MM.1S (cell line): ENCODE results near the gene ZRANB1.

Experiments
- EZH2 ChIP-seq: fragments of 300-600 bp; sonication (generic); optimal IDR thresholded peaks from 2 replicates; pipeline ENCODE3; 2017; ENCODE audit warnings: low read depth, mild to moderate bottlenecking, antibody characterized with exemption, low read length, mixed read lengths
- EZH2phosphoT487 ChIP-seq: fragments of 300-600 bp; sonication (generic); IDR thresholded peaks from 2 replicates; pipeline ENCODE4 v1.6.1; 2018; ENCODE audit warnings: antibody characterized with exemption, low read length
- TF ChIP-seq, protein P1 (sequence below): fragments of 300-600 bp; sonication (generic); IDR thresholded peaks from 2 replicates; pipeline ENCODE4 v1.5.1; 2016; ENCODE audit warnings: antibody characterized with exemption, low read length, mixed read lengths

DNA sequence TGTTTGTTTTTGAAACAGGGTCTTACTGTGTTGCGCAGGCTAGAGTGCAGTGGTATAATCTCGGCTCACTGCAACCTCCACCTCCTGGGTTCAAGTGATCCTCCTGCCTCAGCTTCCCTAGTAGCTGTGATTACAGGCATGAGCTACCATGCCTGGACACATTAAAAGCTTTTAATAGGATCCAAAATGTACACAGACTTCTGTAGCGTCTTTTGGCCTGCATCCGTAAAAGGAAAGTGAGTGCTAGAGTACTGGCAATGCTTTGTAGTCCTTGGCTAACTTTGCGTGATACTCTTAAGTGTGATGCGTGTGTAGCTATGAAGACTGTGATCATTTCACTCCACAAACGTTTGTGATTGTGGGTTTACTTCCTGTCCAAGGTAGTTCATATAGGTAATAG is 13.3 kb downstream of the ZRANB1 start:
- TF ChIP-seq, protein P1, sequence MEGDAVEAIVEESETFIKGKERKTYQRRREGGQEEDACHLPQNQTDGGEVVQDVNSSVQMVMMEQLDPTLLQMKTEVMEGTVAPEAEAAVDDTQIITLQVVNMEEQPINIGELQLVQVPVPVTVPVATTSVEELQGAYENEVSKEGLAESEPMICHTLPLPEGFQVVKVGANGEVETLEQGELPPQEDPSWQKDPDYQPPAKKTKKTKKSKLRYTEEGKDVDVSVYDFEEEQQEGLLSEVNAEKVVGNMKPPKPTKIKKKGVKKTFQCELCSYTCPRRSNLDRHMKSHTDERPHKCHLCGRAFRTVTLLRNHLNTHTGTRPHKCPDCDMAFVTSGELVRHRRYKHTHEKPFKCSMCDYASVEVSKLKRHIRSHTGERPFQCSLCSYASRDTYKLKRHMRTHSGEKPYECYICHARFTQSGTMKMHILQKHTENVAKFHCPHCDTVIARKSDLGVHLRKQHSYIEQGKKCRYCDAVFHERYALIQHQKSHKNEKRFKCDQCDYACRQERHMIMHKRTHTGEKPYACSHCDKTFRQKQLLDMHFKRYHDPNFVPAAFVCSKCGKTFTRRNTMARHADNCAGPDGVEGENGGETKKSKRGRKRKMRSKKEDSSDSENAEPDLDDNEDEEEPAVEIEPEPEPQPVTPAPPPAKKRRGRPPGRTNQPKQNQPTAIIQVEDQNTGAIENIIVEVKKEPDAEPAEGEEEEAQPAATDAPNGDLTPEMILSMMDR, result no peak
- no peak for TF ChIP-seq EZH2phosphoT487
- no peak for TF ChIP-seq EZH2
